ENCODE measurements around the gene FBXW12. TPM values are rescaled to one million over a fixed set of nuclear protein-coding genes. Genes with fewer than 3 reads are reported as not detected.
A peak's percentile ranks its signal among the peaks of the same experiment; 100 is the strongest.

FBXW12 gene
- total RNA-seq, 6 experiments from 2014 or later, result not detected

- intact Hi-C loops (cut with DNase I), result no loop called here
- H3K9me3 ChIP-seq, result no peaks in the 10 kb centered on the region
- peak overlapping the region; percentile 78 to 96 (median 85) for H3K4me3 ChIP-seq
- ATAC-seq (peak; percentile 27 to 63 (median 54)), DNase-seq (peak; percentile 79 to 91 (median 89))
- peak overlapping the region; percentile 56 to 89 (median 79) for H3K27ac ChIP-seq
- no peaks in the 10 kb centered on the region for H3K27me3 ChIP-seq
- peaks cover 0 to 55% (median 22%) of the 10 kb centered on the region in 4 donors for H3K4me1 ChIP-seq
- H3K36me3 ChIP-seq, result peaks cover 0 to 14% (median 0%) of the 10 kb centered on the region in 4 donors
- TF ChIP-seq POLR2A (IDR thresholded peaks at IDR 0.05) (peak; percentile 45), CTCF (IDR thresholded peaks at IDR 0.05) (no peak)
- 4% methylated on average over 5 of the region's 86 CpGs for WGBS (ENCODE audit: insufficient coverage, low coverage, low lambda C conversion rate, missing lambda C conversion rate)
Observed at GRCh38 chr3:48429317-48429959, 57.4 kb downstream of the FBXW12 start.

- intact Hi-C loops (cut with DNase I), result no loop called here
- Histone ChIP-seq H3K27me3 (no peaks in the 10 kb centered on the region), H3K36me3 (peaks cover 0 to 14% (median 0%) of the 10 kb centered on the region in 4 donors), H3K9me3 (no peaks in the 10 kb centered on the region), H3K4me1 (peaks cover 0 to 49% (median 23%) of the 10 kb centered on the region in 4 donors), H3K4me3 (peak within 1 kb of the TSS; percentile 78 to 96 (median 85)), H3K27ac (peak within 1 kb of the TSS; percentile 56 to 89 (median 79))
- ATAC-seq (peak; percentile 75 to 82 (median 77)), DNase-seq (peak; percentile 89 to 97 (median 93))
- 14% methylated on average over 12 of the region's 15 CpGs for WGBS (ENCODE audit: insufficient coverage, low coverage, low lambda C conversion rate, missing lambda C conversion rate)
- TF ChIP-seq CTCF (IDR thresholded peaks at IDR 0.05) (no peak), POLR2A (IDR thresholded peaks at IDR 0.05) (peak; percentile 62)
Observed at GRCh38 chr3:48429960-48430707, 58.1 kb downstream of the FBXW12 start, which contains the start of gene PLXNB1. Gene PLXNB1, minus strand, starts transcription at chr3:48430086. Its CDS starts 5,475 bp downstream, at chr3:48424611.

DNA sequence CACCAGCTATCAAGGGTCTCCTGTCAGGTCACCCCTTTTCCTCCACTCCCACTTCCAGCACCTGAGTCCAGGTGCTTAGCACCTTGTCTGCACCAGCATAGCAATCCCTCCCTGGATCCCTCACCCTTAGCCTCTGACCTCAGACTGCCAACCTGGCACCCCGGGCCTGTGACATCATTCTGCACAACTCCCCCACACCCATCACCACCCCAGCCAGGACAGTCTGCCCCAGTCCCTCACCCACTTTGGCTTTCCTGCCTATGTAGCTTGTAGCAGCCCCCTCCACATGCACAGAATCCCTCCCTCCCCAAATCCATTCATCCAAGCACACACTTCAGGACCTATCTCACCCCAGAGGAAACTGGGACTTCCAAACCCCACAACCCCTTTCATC lies 58.7 kb downstream of the FBXW12 start:
- WGBS (ENCODE audit: insufficient coverage, low coverage, low lambda C conversion rate, missing lambda C conversion rate), result 30% methylated on average over 1 of the region's 1 CpG
- Histone ChIP-seq H3K27me3 (no peaks in the 10 kb centered on the region), H3K4me3 (peak overlapping the region in 1 of 3 donors; percentile 78), H3K27ac (peak overlapping the region; percentile 43 to 89 (median 56)), H3K36me3 (peaks cover 0 to 14% (median 0%) of the 10 kb centered on the region in 4 donors), H3K9me3 (no peaks in the 10 kb centered on the region), H3K4me1 (peaks cover 0 to 46% (median 23%) of the 10 kb centered on the region in 4 donors)
- peak in 3 of 4 donors; percentile 1 to 10 (median 3) for ATAC-seq
- peak in 1 of 3 donors; percentile 51 for DNase-seq
- no peak for TF ChIP-seq CTCF (IDR thresholded peaks at IDR 0.05)
- peak; percentile 10 for TF ChIP-seq POLR2A (IDR thresholded peaks at IDR 0.05)
- intact Hi-C loops (cut with DNase I), result no loop called here

DNA sequence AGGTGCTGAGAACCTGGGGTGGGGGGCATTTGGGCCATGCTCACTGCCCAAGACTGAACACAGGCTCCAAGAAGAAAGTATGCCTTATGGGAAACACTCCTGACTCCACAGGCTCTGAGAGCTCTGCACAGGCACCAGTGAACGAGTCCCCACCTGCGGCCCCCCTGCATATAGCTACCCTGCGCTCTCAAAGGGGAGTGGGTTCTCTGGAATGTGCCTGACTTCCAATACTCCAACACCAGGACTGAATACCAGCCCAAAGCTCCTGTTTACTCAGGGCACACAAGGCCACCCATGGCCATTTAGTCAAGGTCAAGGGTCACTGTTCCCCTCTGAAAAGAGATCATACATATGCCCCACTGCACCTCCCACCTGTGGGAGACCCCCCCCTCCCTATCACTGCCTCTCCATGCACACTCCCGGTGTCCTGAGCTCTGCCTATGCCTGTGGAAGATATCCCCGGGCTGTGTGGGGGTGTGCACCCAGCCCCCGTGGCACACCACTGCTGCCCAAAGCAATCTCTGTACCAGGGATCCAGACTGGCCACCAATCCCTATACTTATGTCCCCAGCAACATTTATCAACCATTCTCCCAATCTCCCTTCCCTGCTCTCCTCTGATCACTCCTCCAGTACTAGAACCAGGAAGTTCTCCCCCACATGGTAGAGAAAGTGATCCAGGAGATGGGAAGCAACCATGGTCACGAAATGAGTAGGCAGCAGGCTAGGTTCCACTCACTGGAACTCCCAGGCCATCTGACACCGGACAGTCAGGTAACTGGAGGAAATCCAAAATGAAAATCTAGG lies 59.4 kb downstream of the FBXW12 start:
- peaks cover 0 to 39% (median 20%) of the 10 kb centered on the region in 4 donors for H3K4me1 ChIP-seq
- no peak for TF ChIP-seq POLR2A (IDR thresholded peaks at IDR 0.05)
- TF ChIP-seq CTCF (IDR thresholded peaks at IDR 0.05), result no peak
- no peak overlapping the region for H3K4me3 ChIP-seq
- ATAC-seq, result no peak
- DNase-seq, result peak in 1 of 3 donors; percentile 10
- intact Hi-C loops (cut with DNase I), result no loop called here
- H3K27ac ChIP-seq, result peak overlapping the region in 2 of 3 donors; percentile 56 to 89
- no peaks in the 10 kb centered on the region for H3K9me3 ChIP-seq
- H3K36me3 ChIP-seq, result peaks cover 0 to 14% (median 0%) of the 10 kb centered on the region in 4 donors
- no peaks in the 10 kb centered on the region for H3K27me3 ChIP-seq
- 32% methylated on average over 5 of the region's 8 CpGs for WGBS (ENCODE audit: insufficient coverage, low coverage, low lambda C conversion rate, missing lambda C conversion rate)

Data from right lobe of liver (tissue), 6 donors.